Smooth muscle cell (in vitro differentiated cells): ENCODE measurements around the gene BEST3. TPM values are rescaled to one million over a fixed set of nuclear protein-coding genes. Genes with fewer than 3 reads are reported as not detected.

Experiments
- DNase-seq: peaks from one replicate; lab custom pipeline; 2025; ENCODE audit not compliant: unreplicated experiment; lab: John Stamatoyannopoulos, UW
- H2AFZ ChIP-seq: fragments of 200-600 bp; sonication (generic); 2 replicates; pipeline ENCODE4 v1.6.0; 2016; ENCODE audit warnings: antibody characterized with exemption, low read depth, mild to moderate bottlenecking
- H3F3A ChIP-seq: fragments of 200-600 bp; sonication (generic); 2 replicates; pipeline ENCODE4 v1.6.0; 2017; ENCODE audit warnings: antibody characterized with exemption, low read depth
- H3K27ac ChIP-seq: fragments of 200-600 bp; sonication (generic); 2 replicates; pipeline ENCODE4 v1.5.1; 2016; ENCODE audit warnings: low read depth, mild to moderate bottlenecking
- H3K27me3 ChIP-seq: fragments of 200-600 bp; sonication (generic); 2 replicates; pipeline ENCODE4 v1.6.1; 2016; ENCODE audit warnings: low read depth, mild to moderate bottlenecking
- H3K36me3 ChIP-seq: fragments of 200-600 bp; sonication (generic); 2 replicates; pipeline ENCODE4 v1.5.1; 2016; ENCODE audit warnings: low read depth
- H3K4me1 ChIP-seq: fragments of 200-600 bp; sonication (generic); 2 replicates; pipeline ENCODE4 v1.5.1; 2016; ENCODE audit warnings: low read depth
- H3K4me2 ChIP-seq: fragments of 200-600 bp; sonication (generic); 2 replicates; pipeline ENCODE4 v1.6.0; 2016; ENCODE audit warnings: mild to moderate bottlenecking
- H3K4me3 ChIP-seq: fragments of 200-600 bp; sonication (generic); 2 replicates; pipeline ENCODE4 v1.5.1; 2016; ENCODE audit warnings: mild to moderate bottlenecking
- H3K79me2 ChIP-seq: fragments of 200-600 bp; sonication (generic); 2 replicates; pipeline ENCODE4 v1.6.0; 2016; ENCODE audit warnings: low read depth, mild to moderate bottlenecking
- H3K9ac ChIP-seq: fragments of 200-600 bp; sonication (generic); 2 replicates; pipeline ENCODE4 v1.6.0; 2016; ENCODE audit warnings: low read depth
- H3K9me3 ChIP-seq: fragments of 200-600 bp; sonication (generic); replicated peaks from 2 replicates; pipeline ENCODE4 v1.5.1; 2016; ENCODE audit warnings: low read depth
- H4K20me1 ChIP-seq: fragments of 200-600 bp; sonication (generic); 2 replicates; pipeline ENCODE4 v1.6.0; 2016; ENCODE audit warnings: low read depth
- WGBS: methylation state at CpG from one replicate; pipeline ENCODE4 v1.1.7; 2016; ENCODE audit warnings: low lambda C conversion rate; 5-methylcytosine and 5-hydroxymethylcytosine counted together
- polyA plus RNA-seq: library from polyadenylated mRNA; unstranded; fragments of >200 nt; fragmentation: Nextera tagmentation; extraction: Ambion mirVana; gene quantifications from 2 replicates; pipeline ENCODE4 v1.2.1, GENCODE V29; 2016
- total RNA-seq: library from RNA; depleted of rRNA; stranded (reverse); fragments of >200 nt; gene quantifications from 2 replicates; pipeline ENCODE4 v1.2.3, GENCODE V29; 2014
- TF ChIP-seq, protein P1 (sequence below): fragments of 200-600 bp; sonication (generic); IDR thresholded peaks from 2 replicates; pipeline ENCODE4 v1.5.1; 2017; ENCODE audit warnings: borderline replicate concordance, mild to moderate bottlenecking, antibody characterized with exemption; ENCODE audit not compliant: insufficient read depth, poor library complexity, severe bottlenecking

The BEST3 gene
- total and polyA plus RNA-seq, 2 experiments from 2014 or later = 4.0 TPM; not detected in 1

DNA sequence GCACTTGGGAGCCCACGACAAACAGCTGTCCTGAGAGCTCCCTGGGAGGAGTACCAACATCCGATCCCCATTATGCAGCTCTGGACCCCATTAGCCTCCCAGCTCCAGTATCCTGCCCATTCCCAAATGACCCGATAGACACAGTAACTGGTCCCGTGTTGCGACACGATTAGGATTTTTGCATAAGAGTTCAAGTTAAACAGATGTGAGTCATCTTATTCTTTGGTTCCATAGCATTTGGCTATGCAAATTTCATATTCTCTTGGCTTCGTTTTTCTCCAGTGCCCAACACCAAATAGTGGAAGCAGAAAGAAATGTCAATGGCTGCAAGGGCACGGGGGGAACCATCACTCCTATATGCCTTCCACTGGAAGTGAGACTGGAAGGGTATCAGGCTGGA lies 45.4 kb downstream of the BEST3 start:
- TF ChIP-seq, protein P1, sequence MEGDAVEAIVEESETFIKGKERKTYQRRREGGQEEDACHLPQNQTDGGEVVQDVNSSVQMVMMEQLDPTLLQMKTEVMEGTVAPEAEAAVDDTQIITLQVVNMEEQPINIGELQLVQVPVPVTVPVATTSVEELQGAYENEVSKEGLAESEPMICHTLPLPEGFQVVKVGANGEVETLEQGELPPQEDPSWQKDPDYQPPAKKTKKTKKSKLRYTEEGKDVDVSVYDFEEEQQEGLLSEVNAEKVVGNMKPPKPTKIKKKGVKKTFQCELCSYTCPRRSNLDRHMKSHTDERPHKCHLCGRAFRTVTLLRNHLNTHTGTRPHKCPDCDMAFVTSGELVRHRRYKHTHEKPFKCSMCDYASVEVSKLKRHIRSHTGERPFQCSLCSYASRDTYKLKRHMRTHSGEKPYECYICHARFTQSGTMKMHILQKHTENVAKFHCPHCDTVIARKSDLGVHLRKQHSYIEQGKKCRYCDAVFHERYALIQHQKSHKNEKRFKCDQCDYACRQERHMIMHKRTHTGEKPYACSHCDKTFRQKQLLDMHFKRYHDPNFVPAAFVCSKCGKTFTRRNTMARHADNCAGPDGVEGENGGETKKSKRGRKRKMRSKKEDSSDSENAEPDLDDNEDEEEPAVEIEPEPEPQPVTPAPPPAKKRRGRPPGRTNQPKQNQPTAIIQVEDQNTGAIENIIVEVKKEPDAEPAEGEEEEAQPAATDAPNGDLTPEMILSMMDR = no peak
- H2AFZ ChIP-seq = no peak overlapping the region
- no peaks in the 10 kb centered on the region for H3K9me3 ChIP-seq
- H3K4me2 ChIP-seq = no peak overlapping the region
- H3K27ac ChIP-seq = no peak overlapping the region
- H3F3A ChIP-seq = no peaks in the 10 kb centered on the region
- H3K4me1 ChIP-seq = peaks cover 8% of the 10 kb centered on the region
- H4K20me1 ChIP-seq = no peaks in the 10 kb centered on the region
- H3K36me3 ChIP-seq = no peaks in the 10 kb centered on the region
- no peaks in the 10 kb centered on the region for H3K79me2 ChIP-seq
- no peak overlapping the region for H3K4me3 ChIP-seq
- no peaks in the 10 kb centered on the region for H3K27me3 ChIP-seq
- WGBS = 89% methylated on average over 8 of the region's 8 CpGs
- no peak overlapping the region for H3K9ac ChIP-seq
- no peak for DNase-seq

GRCh38 chr12:69651922-69652321 lies 47.2 kb downstream of the BEST3 start:
- Histone ChIP-seq H3K27me3 (no peaks in the 10 kb centered on the region), H3K9me3 (no peaks in the 10 kb centered on the region), H3K9ac (no peak overlapping the region), H2AFZ (no peak overlapping the region), H3F3A (no peaks in the 10 kb centered on the region), H4K20me1 (no peaks in the 10 kb centered on the region), H3K4me3 (no peak overlapping the region), H3K27ac (no peak overlapping the region), H3K4me2 (no peak overlapping the region), H3K79me2 (no peaks in the 10 kb centered on the region), H3K36me3 (no peaks in the 10 kb centered on the region), H3K4me1 (peaks cover 8% of the 10 kb centered on the region)
- no peak for DNase-seq
- WGBS = 92% methylated on average over 3 of the region's 3 CpGs
- TF ChIP-seq, protein P1 = no peak

- Histone ChIP-seq H4K20me1 (no peaks in the 10 kb centered on the region), H3K9me3 (no peaks in the 10 kb centered on the region), H3F3A (no peaks in the 10 kb centered on the region), H3K79me2 (no peaks in the 10 kb centered on the region), H2AFZ (no peak overlapping the region), H3K27me3 (no peaks in the 10 kb centered on the region), H3K27ac (no peak overlapping the region), H3K9ac (no peak overlapping the region), H3K4me1 (no peaks in the 10 kb centered on the region), H3K4me3 (no peak overlapping the region), H3K4me2 (no peak overlapping the region), H3K36me3 (no peaks in the 10 kb centered on the region)
- DNase-seq = no peak
- 74% methylated on average over 4 of the region's 4 CpGs for WGBS
- TF ChIP-seq, protein P1 = no peak
These were observed 49.6 kb downstream of the BEST3 start for GRCh38 chr12:69649529-69649928.

- 52% methylated on average over 3 of the region's 3 CpGs for WGBS
- no peaks in the 10 kb centered on the region for H3F3A ChIP-seq
- H3K4me1 ChIP-seq = no peaks in the 10 kb centered on the region
- no peaks in the 10 kb centered on the region for H3K79me2 ChIP-seq
- TF ChIP-seq, protein P1 = no peak
- H3K4me2 ChIP-seq = no peak overlapping the region
- H3K4me3 ChIP-seq = no peak overlapping the region
- no peak overlapping the region for H3K9ac ChIP-seq
- no peaks in the 10 kb centered on the region for H3K9me3 ChIP-seq
- H2AFZ ChIP-seq = no peak overlapping the region
- H3K27me3 ChIP-seq = no peaks in the 10 kb centered on the region
- no peaks in the 10 kb centered on the region for H3K36me3 ChIP-seq
- DNase-seq = no peak
- no peaks in the 10 kb centered on the region for H4K20me1 ChIP-seq
- H3K27ac ChIP-seq = peak overlapping the region; percentile 30
These were observed 50.6 kb downstream of the BEST3 start for GRCh38 chr12:69648476-69648875.
